ENCODE measurements around the gene CLDN6. TPM values are rescaled to one million over a fixed set of nuclear protein-coding genes. Genes with fewer than 3 reads are reported as not detected.
A peak's percentile ranks its signal among the peaks of the same experiment; 100 is the strongest.

CLDN6 gene
- total RNA-seq, 1 experiment from 2014 or later: 743 TPM

DNA sequence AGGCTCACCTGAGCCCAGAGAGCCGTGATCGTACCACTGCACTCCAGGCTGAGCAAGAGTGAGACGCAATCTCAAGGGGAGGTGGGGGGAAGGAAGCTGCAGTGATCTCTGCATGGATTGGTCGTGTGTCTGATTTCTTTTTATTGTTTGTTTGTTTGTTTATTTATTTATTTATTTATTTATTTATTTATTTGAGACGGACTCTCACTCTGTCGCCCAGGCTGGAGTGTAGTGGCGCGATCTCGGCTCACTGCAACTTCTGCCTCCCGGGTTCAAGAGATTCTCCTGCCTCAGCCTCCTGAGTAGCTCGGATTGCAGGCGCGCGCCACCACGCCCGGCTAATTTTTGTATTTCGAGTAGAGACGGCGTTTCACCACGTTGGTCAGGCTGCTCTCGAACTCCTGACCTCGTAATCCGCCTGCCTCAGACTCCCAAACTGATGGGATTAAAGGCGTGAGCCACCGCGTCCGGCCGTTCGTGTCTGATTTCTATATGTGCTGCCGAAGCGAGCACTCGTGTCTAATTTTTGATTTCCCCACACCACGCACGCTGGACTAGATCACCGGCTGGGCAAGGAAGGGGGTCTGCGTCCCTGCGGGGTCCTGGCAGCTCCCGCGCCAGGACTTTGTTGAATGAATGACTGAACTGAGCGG lies 1.7 kb upstream of the CLDN6 start:
- Histone ChIP-seq H3K9me3 (ENCODE audit: control insufficient read depth, low read depth, low read length) (no peaks in the 10 kb centered on the region), H3K14ac (ENCODE audit: insufficient read depth, low read length) (no peak overlapping the region), H2BK5ac (ENCODE audit: insufficient read length, low read length) (no peak overlapping the region), H3K4me1 (ENCODE audit: insufficient read depth, low read length) (peaks cover 2% of the 10 kb centered on the region; the same call in 1 of the 2 replicates), H4K8ac (replicated peaks; ENCODE audit: insufficient read length, low read depth, low read length) (no peak overlapping the region), H3K4me2 (ENCODE audit: insufficient read depth, insufficient read length, low read length) (peak overlapping the region; percentile 51), H3K79me1 (ENCODE audit: insufficient read depth, low read depth, low read length, poor library complexity, severe bottlenecking) (no peaks in the 10 kb centered on the region), H2BK20ac (ENCODE audit: low read depth, low read length, poor library complexity, severe bottlenecking) (no peak overlapping the region), H2AFZ (ENCODE audit: low read length) (no peak overlapping the region), H3K27me3 (ENCODE audit: insufficient read depth, low read length) (no peaks in the 10 kb centered on the region), H3K79me2 (ENCODE audit: insufficient read depth, low read length) (peaks cover 9% of the 10 kb centered on the region; the same call in 1 of the 2 replicates), H3T11ph (ENCODE audit: low read length) (no peak overlapping the region), H4K20me1 (ENCODE audit: control insufficient read depth, insufficient read depth, insufficient read length) (no peaks in the 10 kb centered on the region), H2BK12ac (ENCODE audit: insufficient read length, low read depth, low read length) (no peak overlapping the region), H3K56ac (ENCODE audit: insufficient read length, low read depth, low read length) (no peak overlapping the region), H3K18ac (ENCODE audit: insufficient read length, low read depth, low read length) (peak overlapping the region; percentile 44), H3K23ac (ENCODE audit: insufficient read length, low read depth, low read length) (no peak overlapping the region), H2BK15ac (ENCODE audit: low read depth, low read length) (no peak overlapping the region), H2BK120ac (ENCODE audit: low read depth, low read length, poor library complexity, severe bottlenecking) (no peak overlapping the region), H2AK5ac (ENCODE audit: insufficient read length, low read length) (no peak overlapping the region), H3K27ac (ENCODE audit: insufficient read length, low read depth, low read length) (no peak overlapping the region), H3K4ac (ENCODE audit: low read depth, low read length) (no peak overlapping the region), H3K23me2 (ENCODE audit: insufficient read length, low read depth, low read length, poor library complexity, severe bottlenecking) (peaks cover 33% of the 10 kb centered on the region), H4K91ac (ENCODE audit: insufficient read length, low read depth, low read length) (no peak overlapping the region), H3K9ac (ENCODE audit: extremely low read depth, insufficient read length, low read length) (no peak overlapping the region), H4K5ac (ENCODE audit: insufficient read length, low read depth, low read length) (no peak overlapping the region)
- Mint-ChIP-seq H3K27ac (peak overlapping the region; percentile 77 to 95 (median 93); a peak in 5 of 7 replicates), H3K36me3 (ENCODE audit: insufficient read depth in 1 of 3, low read depth in 3 of 3) (peaks cover 22 to 42% (median 30%) of the 10 kb centered on the region in 3 experiments), H3K27me3 (ENCODE audit: low read depth) (peaks cover 7% of the 10 kb centered on the region; the same call in 1 of the 2 replicates), H3K9me3 (no peaks in the 10 kb centered on the region; a peak in 2 of 5 replicates), H3K4me1 (peaks cover 38 to 66% of the 10 kb centered on the region in 2 experiments), H3K4me3 (peak overlapping the region; percentile 93 to 96)
- TF ChIP-seq, protein P1, sequence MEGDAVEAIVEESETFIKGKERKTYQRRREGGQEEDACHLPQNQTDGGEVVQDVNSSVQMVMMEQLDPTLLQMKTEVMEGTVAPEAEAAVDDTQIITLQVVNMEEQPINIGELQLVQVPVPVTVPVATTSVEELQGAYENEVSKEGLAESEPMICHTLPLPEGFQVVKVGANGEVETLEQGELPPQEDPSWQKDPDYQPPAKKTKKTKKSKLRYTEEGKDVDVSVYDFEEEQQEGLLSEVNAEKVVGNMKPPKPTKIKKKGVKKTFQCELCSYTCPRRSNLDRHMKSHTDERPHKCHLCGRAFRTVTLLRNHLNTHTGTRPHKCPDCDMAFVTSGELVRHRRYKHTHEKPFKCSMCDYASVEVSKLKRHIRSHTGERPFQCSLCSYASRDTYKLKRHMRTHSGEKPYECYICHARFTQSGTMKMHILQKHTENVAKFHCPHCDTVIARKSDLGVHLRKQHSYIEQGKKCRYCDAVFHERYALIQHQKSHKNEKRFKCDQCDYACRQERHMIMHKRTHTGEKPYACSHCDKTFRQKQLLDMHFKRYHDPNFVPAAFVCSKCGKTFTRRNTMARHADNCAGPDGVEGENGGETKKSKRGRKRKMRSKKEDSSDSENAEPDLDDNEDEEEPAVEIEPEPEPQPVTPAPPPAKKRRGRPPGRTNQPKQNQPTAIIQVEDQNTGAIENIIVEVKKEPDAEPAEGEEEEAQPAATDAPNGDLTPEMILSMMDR (conservative IDR thresholded peaks at IDR 0.05): no peak
- WGBS (ENCODE audit: extremely low coverage, insufficient read length, low lambda C conversion rate): no CpG with 5 or more reads among the region's 40 CpGs
- DNase-seq: no peak

All from H9 (cell line).